Measurements from ENCODE around the gene PRTG. TPM values are rescaled to one million over a fixed set of nuclear protein-coding genes. Genes with fewer than 3 reads are reported as not detected.

The PRTG gene
- total RNA-seq, 1 donor from 2014 or later, result 87.4 TPM

- DNase-seq (ENCODE audit: low spot score, unreplicated experiment), result no peak
- Mint-ChIP-seq H3K4me3 (ENCODE audit: low read depth) (no peak overlapping the region), H3K9me3 (ENCODE audit: low read depth) (peaks cover 12% of the 10 kb centered on the region), H3K27me3 (no peaks in the 10 kb centered on the region), H3K27ac (no peak overlapping the region), H3K36me3 (ENCODE audit: insufficient read depth) (peaks cover 17% of the 10 kb centered on the region), H3K4me1 (ENCODE audit: low read depth) (peaks cover 24% of the 10 kb centered on the region)
- TF ChIP-seq CTCF (IDR thresholded peaks at IDR 0.05; ENCODE audit: unreplicated experiment), result no peak
Measured at GRCh38 chr15:55708720-55709119, 34.2 kb downstream of the PRTG start.

- peaks cover 28% of the 10 kb centered on the region for H3K4me1 Mint-ChIP-seq (ENCODE audit: low read depth)
- H3K27ac Mint-ChIP-seq, result peak overlapping the region; percentile 79
- H3K36me3 Mint-ChIP-seq (ENCODE audit: insufficient read depth), result peaks cover 17% of the 10 kb centered on the region
- no peak for TF ChIP-seq CTCF (IDR thresholded peaks at IDR 0.05; ENCODE audit: unreplicated experiment)
- DNase-seq (ENCODE audit: low spot score, unreplicated experiment), result no peak
- no peaks in the 10 kb centered on the region for H3K27me3 Mint-ChIP-seq
- H3K4me3 Mint-ChIP-seq (ENCODE audit: low read depth), result no peak overlapping the region
- H3K9me3 Mint-ChIP-seq (ENCODE audit: low read depth), result peaks cover 12% of the 10 kb centered on the region
Measured at GRCh38 chr15:55707951-55708350, 35.0 kb downstream of the PRTG start.

GRCh38 chr15:55707518-55707917 is 35.4 kb downstream of the PRTG start:
- Mint-ChIP-seq H3K27ac (no peak overlapping the region), H3K4me1 (ENCODE audit: low read depth) (peaks cover 30% of the 10 kb centered on the region)

GRCh38 chr15:55703873-55704301 is 39.1 kb downstream of the PRTG start:
- peaks cover 14% of the 10 kb centered on the region for H3K36me3 Mint-ChIP-seq (ENCODE audit: insufficient read depth)
- no peak for TF ChIP-seq CTCF (IDR thresholded peaks at IDR 0.05; ENCODE audit: unreplicated experiment)
- H3K27ac Mint-ChIP-seq, result no peak overlapping the region
- peaks cover 28% of the 10 kb centered on the region for H3K4me1 Mint-ChIP-seq (ENCODE audit: low read depth)
- no peak overlapping the region for H3K4me3 Mint-ChIP-seq (ENCODE audit: low read depth)
- no peak for DNase-seq (ENCODE audit: low spot score, unreplicated experiment)
- peaks cover 2% of the 10 kb centered on the region for H3K9me3 Mint-ChIP-seq (ENCODE audit: low read depth)
- no peaks in the 10 kb centered on the region for H3K27me3 Mint-ChIP-seq

More at GRCh38 chr15:55707518-55707917, 35.4 kb downstream of the PRTG start:
- Mint-ChIP-seq H3K4me3 (ENCODE audit: low read depth) (no peak overlapping the region), H3K27me3 (no peaks in the 10 kb centered on the region), H3K36me3 (ENCODE audit: insufficient read depth) (peaks cover 17% of the 10 kb centered on the region), H3K9me3 (ENCODE audit: low read depth) (peaks cover 12% of the 10 kb centered on the region)
- TF ChIP-seq CTCF (IDR thresholded peaks at IDR 0.05; ENCODE audit: unreplicated experiment), result no peak
- DNase-seq (ENCODE audit: low spot score, unreplicated experiment), result no peak

GRCh38 chr15:55700876-55701275 is 42.1 kb downstream of the PRTG start:
- Mint-ChIP-seq H3K27ac (peak overlapping the region; percentile 50), H3K9me3 (ENCODE audit: low read depth) (peaks cover 2% of the 10 kb centered on the region), H3K36me3 (ENCODE audit: insufficient read depth) (peaks cover 12% of the 10 kb centered on the region), H3K4me1 (ENCODE audit: low read depth) (peaks cover 20% of the 10 kb centered on the region), H3K27me3 (no peaks in the 10 kb centered on the region), H3K4me3 (ENCODE audit: low read depth) (no peak overlapping the region)
- DNase-seq (ENCODE audit: low spot score, unreplicated experiment), result no peak
- TF ChIP-seq CTCF (IDR thresholded peaks at IDR 0.05; ENCODE audit: unreplicated experiment), result no peak

Measured in progenitor cell of endocrine pancreas (in vitro differentiated cells).